OCI-M2 (cell line): ENCODE measurements around the gene ZEB1.
"Not testable (repeated sequence)": the region's sequence is repeated elsewhere in the genome, so short reads cannot be mapped to it uniquely, and the experiment has no call there.

Source experiments
- DNase-seq: peaks from one replicate; lab custom pipeline; 2025; ENCODE audit not compliant: unreplicated experiment; lab: John Stamatoyannopoulos, UW

ZEB1 gene

GRCh38 chr10:31479752-31480151 is 160.7 kb downstream of the ZEB1 start:
- DNase-seq: no peak

- DNase-seq: no peak
Measured at GRCh38 chr10:31483546-31483945, 164.5 kb downstream of the ZEB1 start.

DNA sequence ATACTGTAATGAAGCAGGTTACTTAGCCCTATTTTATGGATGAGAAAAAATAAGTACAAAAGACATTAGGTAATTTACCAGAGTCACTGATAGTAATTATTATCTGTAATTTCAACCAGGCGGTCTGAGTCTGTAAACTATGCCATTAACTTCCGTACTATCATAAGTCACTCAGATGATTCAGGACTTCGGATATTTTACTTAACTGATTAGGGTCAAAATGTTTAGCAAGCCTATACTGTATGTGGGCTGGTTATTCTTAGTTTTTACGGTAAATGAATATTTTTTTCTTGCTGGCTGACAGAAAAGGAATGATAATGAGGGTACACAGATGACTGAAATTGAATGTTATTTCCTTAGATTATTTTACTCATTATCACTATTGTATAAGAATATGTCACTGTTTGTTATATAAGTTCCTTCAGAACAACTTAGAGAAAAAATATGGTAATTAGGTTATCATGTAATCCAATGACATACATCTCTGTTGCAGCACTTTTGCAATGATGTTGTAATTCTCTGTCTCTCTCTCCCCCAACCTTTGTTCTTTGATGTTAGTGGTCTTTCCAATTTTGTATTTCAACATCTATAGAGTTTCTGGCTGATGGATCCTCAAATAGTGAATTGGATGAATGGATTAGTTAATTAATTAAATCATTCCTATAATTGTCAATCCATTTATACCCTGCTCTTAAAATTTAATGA is 165.6 kb downstream of the ZEB1 start:
- DNase-seq: no peak

- no peak for DNase-seq
Measured at GRCh38 chr10:31490858-31491504, 172.0 kb downstream of the ZEB1 start.

DNA sequence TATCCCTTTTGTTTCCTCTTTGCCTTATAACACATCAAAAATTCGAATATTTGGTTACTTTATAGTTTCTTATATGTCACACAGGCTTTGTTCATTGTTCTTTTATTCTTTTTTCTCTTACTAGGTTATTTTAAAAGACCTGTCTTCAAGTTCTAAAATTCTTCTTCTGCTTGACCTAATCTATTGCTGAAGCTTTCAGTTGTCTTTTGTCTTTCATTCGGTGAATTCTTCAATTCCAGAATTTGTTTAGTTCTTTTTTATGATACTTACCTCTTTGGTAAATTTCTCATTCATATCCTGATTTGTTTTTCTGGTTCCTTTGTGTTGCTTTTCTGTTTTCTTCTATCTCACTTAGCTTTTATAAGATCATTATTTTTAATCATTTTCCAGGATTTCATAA is 188.4 kb downstream of the ZEB1 start:
- no peak for DNase-seq

- no peak for DNase-seq
Measured at GRCh38 chr10:31508234-31508633, 189.2 kb downstream of the ZEB1 start.

DNA sequence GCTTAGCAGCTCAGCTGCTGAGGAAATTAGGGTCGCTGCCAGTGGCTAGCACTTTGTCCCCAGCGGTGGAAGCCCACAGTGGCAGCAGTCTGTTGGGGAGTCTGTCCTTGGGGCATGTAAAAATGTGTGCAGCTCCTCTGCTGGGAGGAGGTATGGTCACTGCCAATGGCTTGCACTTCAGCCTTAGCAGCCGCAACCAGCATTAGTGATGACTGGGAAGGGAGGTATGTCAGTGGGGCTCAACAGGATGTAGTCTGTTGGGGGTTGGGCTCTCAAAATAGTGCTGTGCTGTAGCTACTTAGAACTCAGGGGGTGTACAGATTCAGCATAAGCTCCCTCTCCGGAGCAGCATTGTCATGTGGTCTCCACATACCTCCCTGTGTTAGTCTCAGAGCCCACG is 189.9 kb downstream of the ZEB1 start:
- DNase-seq: no peak

- DNase-seq: no peak
Measured at GRCh38 chr10:31509989-31510388, 191.0 kb downstream of the ZEB1 start.

- DNase-seq: no peak
Measured at GRCh38 chr10:31515116-31515515, 196.1 kb downstream of the ZEB1 start.

DNA sequence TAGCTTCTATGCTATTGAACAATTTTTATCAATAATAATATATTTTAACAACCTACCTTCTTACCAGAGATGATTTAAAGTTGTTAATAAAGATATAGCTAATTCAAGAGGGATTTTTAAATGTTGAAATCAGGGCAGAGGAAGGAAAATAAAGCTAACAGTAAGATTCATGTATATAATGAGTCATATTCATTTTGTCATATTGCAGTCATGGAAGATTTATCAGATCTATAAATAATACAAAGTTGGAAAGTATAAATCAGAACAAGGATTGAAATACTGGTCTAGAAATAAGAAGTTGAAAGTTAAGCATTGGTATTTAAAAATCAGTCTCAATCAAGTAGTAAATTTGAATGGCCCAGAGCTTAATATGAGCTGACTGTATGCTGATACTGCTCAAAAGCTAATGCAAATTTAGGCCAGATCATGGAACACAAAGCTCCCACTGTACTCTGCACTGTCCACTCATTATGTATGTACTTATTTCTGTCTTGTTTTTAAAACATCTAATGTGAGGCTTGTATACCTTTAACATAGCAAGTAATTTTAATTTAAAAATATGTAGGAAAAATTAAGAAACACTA is 196.9 kb downstream of the ZEB1 start:
- DNase-seq: no peak

DNA sequence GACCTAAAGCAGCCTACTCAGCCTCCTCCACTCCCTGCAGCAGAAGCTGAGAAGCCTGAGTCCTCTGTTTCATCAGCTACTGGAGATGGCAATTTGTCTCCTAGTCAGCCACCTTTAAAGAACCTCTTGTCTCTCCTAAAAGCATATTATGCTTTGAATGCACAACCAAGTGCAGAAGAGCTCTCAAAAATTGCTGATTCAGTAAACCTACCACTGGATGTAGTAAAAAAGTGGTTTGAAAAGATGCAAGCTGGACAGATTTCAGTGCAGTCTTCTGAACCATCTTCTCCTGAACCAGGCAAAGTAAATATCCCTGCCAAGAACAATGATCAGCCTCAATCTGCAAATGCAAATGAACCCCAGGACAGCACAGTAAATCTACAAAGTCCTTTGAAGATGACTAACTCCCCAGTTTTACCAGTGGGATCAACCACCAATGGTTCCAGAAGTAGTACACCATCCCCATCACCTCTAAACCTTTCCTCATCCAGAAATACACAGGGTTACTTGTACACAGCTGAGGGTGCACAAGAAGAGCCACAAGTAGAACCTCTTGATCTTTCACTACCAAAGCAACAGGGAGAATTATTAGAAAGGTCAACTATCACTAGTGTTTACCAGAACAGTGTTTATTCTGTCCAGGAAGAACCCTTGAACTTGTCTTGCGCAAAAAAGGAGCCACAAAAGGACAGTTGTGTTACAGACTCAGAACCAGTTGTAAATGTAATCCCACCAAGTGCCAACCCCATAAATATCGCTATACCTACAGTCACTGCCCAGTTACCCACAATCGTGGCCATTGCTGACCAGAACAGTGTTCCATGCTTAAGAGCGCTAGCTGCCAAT is 202.2 kb downstream of the ZEB1 start:
- no peak for DNase-seq

DNA sequence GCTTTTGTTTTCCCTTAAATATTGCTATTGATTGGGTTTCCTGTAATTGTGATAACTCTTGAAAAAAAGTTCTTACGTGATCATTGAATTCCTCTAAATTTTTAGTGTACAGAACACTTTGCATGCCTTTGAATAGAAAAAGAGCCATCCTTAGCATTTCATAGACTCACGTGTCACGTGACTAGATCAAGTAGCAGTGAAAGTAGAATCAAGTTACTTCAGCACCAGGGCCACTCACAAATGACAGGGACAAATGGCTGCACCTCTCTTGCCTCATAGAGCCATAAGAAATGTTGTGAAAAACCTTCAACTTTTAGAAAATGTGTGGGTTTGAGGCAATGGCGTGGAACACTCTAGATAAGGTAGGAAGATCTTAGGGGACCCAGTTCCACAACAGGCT is 203.8 kb downstream of the ZEB1 start:
- DNase-seq: no peak

DNA sequence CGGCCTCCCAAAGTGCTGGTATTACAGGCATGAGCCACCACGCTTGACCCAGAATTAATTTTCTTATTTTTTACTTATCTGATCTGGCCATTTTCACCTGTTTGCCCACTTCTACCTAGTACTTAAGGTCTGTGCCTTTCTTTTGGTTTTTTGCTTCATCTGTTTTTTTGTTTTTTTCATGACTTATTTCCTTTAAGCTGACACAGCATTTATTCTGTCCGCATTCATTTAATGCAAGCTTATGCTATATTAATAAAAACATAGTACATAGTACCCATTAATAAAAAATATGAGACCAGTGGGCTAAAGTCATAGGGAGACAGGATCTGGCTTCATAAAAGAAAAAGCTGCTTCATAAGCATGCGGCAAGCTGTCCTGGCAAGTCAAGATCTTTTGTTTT is 205.4 kb downstream of the ZEB1 start:
- DNase-seq: no peak

- no peak for DNase-seq
Measured at GRCh38 chr10:31526178-31526577, 207.2 kb downstream of the ZEB1 start.

GRCh38 chr10:31526681-31527080 is 207.7 kb downstream of the ZEB1 start:
- no peak for DNase-seq

GRCh38 chr10:31528831-31529230 is 209.8 kb downstream of the ZEB1 start:
- DNase-seq: no peak

DNA sequence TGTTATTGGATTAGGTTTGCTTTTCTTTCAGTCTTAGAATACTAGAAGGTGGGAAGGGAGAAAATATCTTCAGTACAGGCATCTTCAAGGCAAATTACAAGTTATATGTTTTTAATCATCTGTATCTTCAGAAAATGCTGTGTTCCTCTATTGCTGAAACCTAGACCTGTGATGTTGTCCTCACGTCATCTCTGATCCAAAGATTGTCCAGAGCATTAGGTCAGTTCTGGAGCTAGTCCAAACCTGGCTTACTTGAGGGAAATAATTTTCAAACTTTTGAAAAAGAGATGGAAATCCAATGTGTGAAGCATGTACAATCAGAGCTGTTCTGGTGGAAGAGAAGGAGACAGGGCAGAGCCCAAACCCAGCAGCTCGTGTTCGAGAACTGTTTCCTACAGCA is 217.3 kb downstream of the ZEB1 start:
- DNase-seq: no peak

DNA sequence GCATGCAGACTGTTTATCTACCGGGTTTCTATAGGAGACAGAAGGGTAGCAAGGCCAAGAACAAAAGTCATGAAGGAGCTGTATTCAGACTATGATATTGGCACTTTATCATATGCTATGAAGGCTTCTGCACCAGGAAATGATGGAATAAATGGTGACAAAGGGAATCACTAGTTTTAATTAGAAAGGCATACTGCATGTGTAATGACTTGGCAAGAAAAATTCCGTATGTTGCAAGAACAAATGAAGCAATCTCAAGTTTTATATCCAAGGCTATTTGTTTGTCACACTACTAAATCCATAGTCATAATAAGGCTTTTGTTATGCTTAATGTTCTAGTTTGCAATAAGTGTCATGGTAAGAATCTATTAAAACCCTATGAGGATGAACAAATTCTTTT is 230.9 kb downstream of the ZEB1 start:
- no peak for DNase-seq

GRCh38 chr10:31554556-31554955 is 235.5 kb downstream of the ZEB1 start:
- DNase-seq: no peak

DNA sequence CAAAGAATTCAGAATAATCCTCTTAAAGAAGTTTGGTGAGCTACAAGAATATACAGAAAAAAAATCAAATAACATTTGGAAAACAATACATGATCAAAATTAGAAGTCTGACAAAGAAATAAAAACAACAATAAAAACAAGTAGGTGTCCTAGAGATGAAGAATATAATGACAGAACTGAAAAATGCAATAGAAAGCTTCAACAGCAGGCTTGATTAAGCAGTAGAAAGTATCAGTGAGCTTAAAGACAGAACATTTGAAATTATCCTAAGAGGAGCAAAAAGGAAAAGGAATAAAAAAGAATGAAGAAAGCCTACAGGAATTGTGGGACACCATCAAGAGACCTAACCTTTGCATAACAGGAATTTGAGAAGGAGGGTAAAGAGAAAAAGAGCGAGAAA is 238.8 kb downstream of the ZEB1 start:
- no peak for DNase-seq

- DNase-seq: not testable (repeated sequence)
Measured at GRCh38 chr10:31568252-31568861, 249.3 kb downstream of the ZEB1 start.
